OCI-LY1 (cell line): Measurements from ENCODE around the gene MRPL14.

Experiments used
- H2AFZ ChIP-seq: fragments of 200-600 bp; sonication (generic), shearing (Covaris generic); 2 replicates; pipeline ENCODE4 v1.6.0; 2014; ENCODE audit warnings: antibody characterized with exemption, mild to moderate bottlenecking, low read length
- H3F3A ChIP-seq: fragments of 200-600 bp; sonication (generic), shearing (Covaris generic); 2 replicates; pipeline ENCODE4 v1.6.0; 2014; ENCODE audit warnings: mild to moderate bottlenecking, antibody characterized with exemption, low read length, moderate library complexity; ENCODE audit not compliant: insufficient read depth
- H3K27ac ChIP-seq: fragments of 200-600 bp; sonication (generic); 2 replicates; pipeline ENCODE4 v1.5.1; 2014; ENCODE audit warnings: low read length, mixed run types, mild to moderate bottlenecking, low read depth; ENCODE audit not compliant: poor library complexity, severe bottlenecking
- H3K27me3 ChIP-seq: fragments of 200-600 bp; sonication (generic); 2 replicates; pipeline ENCODE4 v1.6.0; 2014; ENCODE audit warnings: antibody characterized with exemption, mild to moderate bottlenecking, low read length, moderate library complexity; ENCODE audit not compliant: insufficient read depth
- H3K36me3 ChIP-seq: fragments of 200-600 bp; sonication (generic); 2 replicates; pipeline ENCODE4 v1.6.1; 2014; ENCODE audit warnings: mild to moderate bottlenecking, antibody characterized with exemption, low read length, moderate library complexity, mixed read lengths; ENCODE audit not compliant: insufficient read depth
- H3K4me1 ChIP-seq: fragments of 200-600 bp; sonication (generic); 2 replicates; pipeline ENCODE4 v1.5.1; 2014; ENCODE audit warnings: mild to moderate bottlenecking, low read length, moderate library complexity; ENCODE audit not compliant: insufficient read depth, severe bottlenecking
- H3K4me2 ChIP-seq: fragments of 200-600 bp; sonication (generic), shearing (Covaris generic); 2 replicates; pipeline ENCODE4 v1.6.1; 2014; ENCODE audit warnings: low read length
- H3K4me3 ChIP-seq: fragments of 200-600 bp; sonication (generic); 2 replicates; pipeline ENCODE4 v1.5.1; 2014; ENCODE audit warnings: low read length, low read depth, mild to moderate bottlenecking, mixed read lengths; ENCODE audit not compliant: poor library complexity, severe bottlenecking
- H3K79me2 ChIP-seq: fragments of 200-600 bp; shearing (Covaris generic); 2 replicates; pipeline ENCODE4 v1.6.1; 2016; ENCODE audit warnings: mixed run types, low read length, mixed read lengths; ENCODE audit not compliant: insufficient read depth
- H3K9ac ChIP-seq: fragments of 200-600 bp; sonication (generic), shearing (Covaris generic); 2 replicates; pipeline ENCODE4 v1.6.1; 2014; ENCODE audit warnings: mild to moderate bottlenecking, low read length, mixed read lengths
- H3K9me2 ChIP-seq: fragments of 200-600 bp; sonication (generic), shearing (Covaris generic); 2 replicates; pipeline ENCODE4 v1.6.1; 2014; ENCODE audit warnings: low read depth, mild to moderate bottlenecking, low read length, mixed read lengths
- H3K9me3 ChIP-seq: fragments of 200-600 bp; shearing (Covaris generic); 2 replicates; pipeline ENCODE4 v1.6.1; 2014; ENCODE audit warnings: low read length, mixed read lengths
- H4K20me1 ChIP-seq: fragments of 200-600 bp; sonication (generic), shearing (Covaris generic); 2 replicates; pipeline ENCODE4 v1.6.0; 2016; ENCODE audit warnings: mild to moderate bottlenecking, low read length; ENCODE audit not compliant: insufficient read depth
- CTCF ChIP-seq: fragments of 200-600 bp; sonication (generic), shearing (Covaris generic); IDR thresholded peaks from 2 replicates; pipeline ENCODE4 v1.5.1; 2017; ENCODE audit warnings: mild to moderate bottlenecking, antibody characterized with exemption, low read length, moderate library complexity, mixed read lengths
- EZH2 ChIP-seq: fragments of 200-600 bp; sonication (generic), shearing (Covaris generic); IDR thresholded peaks from 2 replicates; pipeline ENCODE4 v1.8.0; 2017; ENCODE audit warnings: borderline replicate concordance, mixed run types, mild to moderate bottlenecking, antibody characterized with exemption, low read length, moderate library complexity, mixed read lengths

MRPL14 gene

GRCh38 chr6:44088827-44089590 is 38.2 kb downstream of the MRPL14 start:
- 0 out of 2 replicates have a peak, but pooled peaks cover 3% of the 10 kb centered on the region for H3K36me3 ChIP-seq
- TF ChIP-seq EZH2 (no peak), CTCF (no peak)
- no peak overlapping the region for H3K4me2 ChIP-seq
- no peaks in the 10 kb centered on the region for H3F3A ChIP-seq
- H2AFZ ChIP-seq: no peak overlapping the region
- no peak overlapping the region for H3K9ac ChIP-seq
- no peaks in the 10 kb centered on the region for H4K20me1 ChIP-seq
- H3K27ac ChIP-seq: no peak overlapping the region
- H3K4me3 ChIP-seq: no peak overlapping the region
- H3K9me2 ChIP-seq: no peaks in the 10 kb centered on the region
- H3K9me3 ChIP-seq: no peaks in the 10 kb centered on the region
- H3K79me2 ChIP-seq: no peaks in the 10 kb centered on the region
- no peaks in the 10 kb centered on the region for H3K27me3 ChIP-seq
- peaks cover 19% of the 10 kb centered on the region for H3K4me1 ChIP-seq

GRCh38 chr6:44087623-44088022 is 39.6 kb downstream of the MRPL14 start:
- Histone ChIP-seq H3K27me3 (no peaks in the 10 kb centered on the region), H3K9me2 (no peaks in the 10 kb centered on the region), H3K4me3 (no peak overlapping the region), H3K9ac (no peak overlapping the region), H3K4me2 (no peak overlapping the region), H3K9me3 (no peaks in the 10 kb centered on the region), H4K20me1 (no peaks in the 10 kb centered on the region), H3K4me1 (peaks cover 33% of the 10 kb centered on the region), H3K79me2 (no peaks in the 10 kb centered on the region), H2AFZ (no peak overlapping the region), H3K36me3 (0 out of 2 replicates have a peak, but pooled peaks cover 3% of the 10 kb centered on the region), H3K27ac (no peak overlapping the region), H3F3A (no peaks in the 10 kb centered on the region)
- TF ChIP-seq EZH2 (no peak), CTCF (no peak)

- TF ChIP-seq CTCF: no peak
- no peak for TF ChIP-seq EZH2
- H3K4me2 ChIP-seq: no peak overlapping the region
- no peaks in the 10 kb centered on the region for H3K9me2 ChIP-seq
- H3K4me1 ChIP-seq: peaks cover 39% of the 10 kb centered on the region
- H3K79me2 ChIP-seq: no peaks in the 10 kb centered on the region
- no peak overlapping the region for H3K4me3 ChIP-seq
- no peaks in the 10 kb centered on the region for H3F3A ChIP-seq
- no peaks in the 10 kb centered on the region for H3K27me3 ChIP-seq
- no peaks in the 10 kb centered on the region for H3K9me3 ChIP-seq
- H2AFZ ChIP-seq: no peak overlapping the region
- no peaks in the 10 kb centered on the region for H4K20me1 ChIP-seq
- no peak overlapping the region for H3K27ac ChIP-seq
- H3K36me3 ChIP-seq: 0 out of 2 replicates have a peak, but pooled peaks cover 3% of the 10 kb centered on the region
- no peak overlapping the region for H3K9ac ChIP-seq
Observed at GRCh38 chr6:44086931-44087574, 40.2 kb downstream of the MRPL14 start.
